OCI-LY3 (cell line): ENCODE data around the gene HOXA7.

Experiments
- EZH2phosphoT487 ChIP-seq: fragments of 200-600 bp; shearing (Covaris generic); IDR thresholded peaks from 2 replicates; pipeline ENCODE4 v1.6.1; 2018; ENCODE audit warnings: antibody characterized with exemption, mixed run types, low read depth
- TF ChIP-seq, protein P1 (sequence below): fragments of 200-600, 300-600 bp; sonication (generic); IDR thresholded peaks from 2 replicates; pipeline ENCODE4 v1.5.1; 2014; ENCODE audit warnings: antibody characterized with exemption, low read length, low read depth

- TF ChIP-seq, protein P1, sequence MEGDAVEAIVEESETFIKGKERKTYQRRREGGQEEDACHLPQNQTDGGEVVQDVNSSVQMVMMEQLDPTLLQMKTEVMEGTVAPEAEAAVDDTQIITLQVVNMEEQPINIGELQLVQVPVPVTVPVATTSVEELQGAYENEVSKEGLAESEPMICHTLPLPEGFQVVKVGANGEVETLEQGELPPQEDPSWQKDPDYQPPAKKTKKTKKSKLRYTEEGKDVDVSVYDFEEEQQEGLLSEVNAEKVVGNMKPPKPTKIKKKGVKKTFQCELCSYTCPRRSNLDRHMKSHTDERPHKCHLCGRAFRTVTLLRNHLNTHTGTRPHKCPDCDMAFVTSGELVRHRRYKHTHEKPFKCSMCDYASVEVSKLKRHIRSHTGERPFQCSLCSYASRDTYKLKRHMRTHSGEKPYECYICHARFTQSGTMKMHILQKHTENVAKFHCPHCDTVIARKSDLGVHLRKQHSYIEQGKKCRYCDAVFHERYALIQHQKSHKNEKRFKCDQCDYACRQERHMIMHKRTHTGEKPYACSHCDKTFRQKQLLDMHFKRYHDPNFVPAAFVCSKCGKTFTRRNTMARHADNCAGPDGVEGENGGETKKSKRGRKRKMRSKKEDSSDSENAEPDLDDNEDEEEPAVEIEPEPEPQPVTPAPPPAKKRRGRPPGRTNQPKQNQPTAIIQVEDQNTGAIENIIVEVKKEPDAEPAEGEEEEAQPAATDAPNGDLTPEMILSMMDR: no peak
- TF ChIP-seq EZH2phosphoT487: no peak
Measured at GRCh38 chr7:27185013-27185853, 28.8 kb upstream of the HOXA7 start, which contains the start of gene HOXA11.
